SH-SY5Y (cell line): ENCODE measurements around the gene HSPB7.

Source experiments
- GATA2 ChIP-seq: IDR thresholded peaks from 2 replicates; pipeline ENCODE4 v1.6.1; 2011; ENCODE audit warnings: mild to moderate bottlenecking, low read depth, low read length
- GATA3 ChIP-seq: IDR thresholded peaks from 2 replicates; pipeline ENCODE4 v1.6.1; 2011; ENCODE audit warnings: low read depth, mild to moderate bottlenecking, low read length, moderate library complexity

DNA sequence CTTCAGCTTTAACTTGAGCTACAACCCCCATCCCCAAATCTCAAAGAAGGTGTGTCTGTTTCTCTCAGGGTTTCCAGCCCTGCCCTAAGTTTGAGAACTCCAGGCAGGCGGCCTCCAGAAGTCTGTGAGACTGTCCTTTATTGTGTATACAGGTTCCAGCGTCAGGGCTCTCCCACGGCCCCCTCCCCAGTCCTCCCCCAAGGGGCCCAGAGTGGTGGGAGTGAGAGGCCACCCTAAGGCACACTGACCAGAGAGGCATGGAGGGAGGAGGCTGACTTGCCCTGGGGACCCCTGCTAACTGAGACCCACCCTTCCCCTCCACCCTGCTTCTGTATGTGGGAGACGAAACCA is 4.0 kb downstream of the HSPB7 start:
- TF ChIP-seq GATA2 (no peak), GATA3 (no peak)
